DMS53 treated with DMSO at 0.1 percent for 48 hours (cell line): ENCODE results near the gene FARP2.

ENCODE experiments used
- DNase-seq: peaks from one replicate; lab custom pipeline; 2025; ENCODE audit not compliant: unreplicated experiment; lab: John Stamatoyannopoulos, UW

FARP2 gene

GRCh38 chr2:241482126-241482955 is 126.3 kb downstream of the FARP2 start:
- DNase-seq = no peak

- no peak for DNase-seq
These were observed 127.2 kb downstream of the FARP2 start for GRCh38 chr2:241483305-241483704.

- no peak for DNase-seq
These were observed 129.3 kb downstream of the FARP2 start for GRCh38 chr2:241485172-241485911.

- no peak for DNase-seq
These were observed 133.0 kb downstream of the FARP2 start for GRCh38 chr2:241489088-241489487.

- no peak for DNase-seq
These were observed 133.9 kb downstream of the FARP2 start for GRCh38 chr2:241489733-241490680.

- no peak for DNase-seq
These were observed 134.9 kb downstream of the FARP2 start for GRCh38 chr2:241490825-241491506.

- no peak for DNase-seq
These were observed 135.6 kb downstream of the FARP2 start for GRCh38 chr2:241491549-241492173.

GRCh38 chr2:241492174-241492565 is 136.1 kb downstream of the FARP2 start:
- DNase-seq = no peak

GRCh38 chr2:241493092-241493491 is 137.0 kb downstream of the FARP2 start:
- no peak for DNase-seq

GRCh38 chr2:241494311-241494908 is 138.3 kb downstream of the FARP2 start:
- DNase-seq = no peak

- DNase-seq = no peak
These were observed 139.3 kb downstream of the FARP2 start for GRCh38 chr2:241495172-241496002.

GRCh38 chr2:241496003-241496707 is 140.1 kb downstream of the FARP2 start:
- no peak for DNase-seq

GRCh38 chr2:241496904-241497877 is 141.1 kb downstream of the FARP2 start:
- peak; percentile 72 for DNase-seq

GRCh38 chr2:241498115-241499070 is 142.3 kb downstream of the FARP2 start:
- no peak for DNase-seq

GRCh38 chr2:241499146-241499965 is 143.3 kb downstream of the FARP2 start:
- no peak for DNase-seq
